WERI-Rb-1 (cell line): ENCODE results near the gene TPRA1.
"Not testable (repeated sequence)": the region's sequence is repeated elsewhere in the genome, so short reads cannot be mapped to it uniquely, and the experiment has no call there.

Experiments
- DNase-seq: peaks from one replicate; pipeline ENCODE4 v3.0.0-alpha.2; 2020
- H3K27ac ChIP-seq: fragments of 250-450 bp; sonication (Bioruptor Pico); 2 replicates; pipeline ENCODE4 v1.5.1; 2020; ENCODE audit warnings: mild to moderate bottlenecking, moderate library complexity
- H3K27me3 ChIP-seq: fragments of 250-450 bp; sonication (Bioruptor Pico); 2 replicates; pipeline ENCODE4 v1.5.1; 2021; ENCODE audit warnings: mild to moderate bottlenecking, low read depth, moderate library complexity; ENCODE audit not compliant: insufficient read depth, severe bottlenecking
- H3K36me3 ChIP-seq: fragments of 250-450 bp; sonication (Bioruptor Pico); 2 replicates; pipeline ENCODE4 v1.5.1; 2020; ENCODE audit warnings: mild to moderate bottlenecking, moderate library complexity
- H3K4me3 ChIP-seq: 2 replicates; pipeline ENCODE4 v1.5.1; 2011; ENCODE audit warnings: low read depth, mild to moderate bottlenecking, control low read depth, low read length
- H3K9me3 ChIP-seq: fragments of 250-450 bp; sonication (Bioruptor Pico); 2 replicates; pipeline ENCODE4 v1.5.1; 2021; ENCODE audit warnings: mild to moderate bottlenecking, moderate library complexity; ENCODE audit not compliant: severe bottlenecking
- CTCF ChIP-seq: IDR thresholded peaks from 2 replicates; pipeline ENCODE4 v1.5.1; 2011; ENCODE audit warnings: low read depth, mild to moderate bottlenecking, control low read depth, inconsistent platforms, low read length

Gene TPRA1

GRCh38 chr3:127534564-127534963 lies 56.0 kb downstream of the TPRA1 start:
- DNase-seq, result no peak
- Histone ChIP-seq H3K9me3 (no peaks in the 10 kb centered on the region), H3K27ac (no peak overlapping the region; the same call in 1 of the 2 replicates), H3K4me3 (no peak overlapping the region), H3K36me3 (no peaks in the 10 kb centered on the region), H3K27me3 (no peaks in the 10 kb centered on the region)
- no peak for TF ChIP-seq CTCF

- Histone ChIP-seq H3K27me3 (no peaks in the 10 kb centered on the region), H3K9me3 (no peaks in the 10 kb centered on the region), H3K27ac (no peak overlapping the region), H3K4me3 (no peak overlapping the region), H3K36me3 (no peaks in the 10 kb centered on the region)
- TF ChIP-seq CTCF, result no peak
- DNase-seq, result no peak
Measured at GRCh38 chr3:127534161-127534451, 56.4 kb downstream of the TPRA1 start.

DNA sequence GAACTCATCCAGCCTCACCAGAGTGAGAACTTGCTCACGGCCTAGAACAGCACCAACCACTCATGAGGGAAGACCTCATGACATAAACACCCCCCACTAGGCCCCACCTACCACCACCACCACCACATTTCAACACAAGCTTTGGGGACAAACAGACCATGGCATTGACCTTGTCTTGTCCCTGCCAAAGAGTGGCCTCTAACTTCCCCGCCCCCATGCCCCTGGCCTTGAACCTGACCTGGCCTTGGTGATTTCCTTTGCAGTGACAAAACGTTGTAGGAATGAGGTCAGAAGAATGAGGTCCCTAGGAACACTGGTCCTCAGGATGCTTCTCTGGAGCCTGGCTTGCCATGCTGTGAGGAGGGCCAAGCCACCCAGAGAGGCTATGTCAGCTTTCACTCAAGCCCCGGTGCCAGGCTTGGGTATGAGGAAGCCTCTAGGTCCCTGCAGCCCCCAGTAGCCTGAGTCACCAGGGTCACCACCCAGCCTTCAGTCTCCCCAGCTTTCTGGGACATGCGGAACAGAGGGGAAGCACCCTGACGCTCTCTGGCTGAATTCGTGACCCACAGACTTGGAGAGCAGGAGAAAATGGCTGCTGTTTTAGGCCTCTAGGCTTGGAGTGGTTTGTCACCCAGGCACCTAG lies 57.9 kb downstream of the TPRA1 start:
- no peaks in the 10 kb centered on the region for H3K27me3 ChIP-seq
- no peak for DNase-seq
- no peaks in the 10 kb centered on the region for H3K36me3 ChIP-seq
- no peak overlapping the region for H3K4me3 ChIP-seq
- no peaks in the 10 kb centered on the region for H3K9me3 ChIP-seq
- no peak overlapping the region for H3K27ac ChIP-seq
- TF ChIP-seq CTCF, result no peak

- no peak for TF ChIP-seq CTCF
- no peaks in the 10 kb centered on the region for H3K36me3 ChIP-seq
Measured at GRCh38 chr3:127531821-127532220, 58.7 kb downstream of the TPRA1 start.

DNA sequence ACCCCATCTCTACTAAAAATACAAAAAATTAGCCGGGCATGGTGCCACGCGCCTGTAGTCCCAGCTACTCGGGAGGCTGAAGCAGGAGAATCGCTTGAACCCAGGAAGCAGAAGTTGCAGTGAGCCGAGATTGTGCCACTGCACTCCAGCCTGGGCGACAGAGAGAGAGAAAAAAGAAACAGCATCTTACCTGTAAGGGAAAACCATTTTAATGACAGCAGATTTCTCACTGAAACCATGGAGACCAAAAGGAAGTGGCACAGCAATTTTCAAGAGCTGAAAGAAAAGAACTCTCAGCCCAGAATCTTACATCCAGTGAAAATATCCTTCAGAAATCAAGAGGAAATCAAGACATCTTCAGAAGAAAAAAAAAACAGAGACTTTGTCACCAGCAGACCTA lies 59.7 kb downstream of the TPRA1 start:
- H3K36me3 ChIP-seq, H3K4me3 ChIP-seq, DNase-seq, H3K27ac ChIP-seq, H3K27me3 ChIP-seq, H3K9me3 ChIP-seq: not testable (repeated sequence)

More at GRCh38 chr3:127531821-127532220, 58.7 kb downstream of the TPRA1 start:
- Histone ChIP-seq H3K27ac (no peak overlapping the region), H3K9me3 (no peaks in the 10 kb centered on the region), H3K4me3 (no peak overlapping the region), H3K27me3 (no peaks in the 10 kb centered on the region)
- no peak for DNase-seq

DNA sequence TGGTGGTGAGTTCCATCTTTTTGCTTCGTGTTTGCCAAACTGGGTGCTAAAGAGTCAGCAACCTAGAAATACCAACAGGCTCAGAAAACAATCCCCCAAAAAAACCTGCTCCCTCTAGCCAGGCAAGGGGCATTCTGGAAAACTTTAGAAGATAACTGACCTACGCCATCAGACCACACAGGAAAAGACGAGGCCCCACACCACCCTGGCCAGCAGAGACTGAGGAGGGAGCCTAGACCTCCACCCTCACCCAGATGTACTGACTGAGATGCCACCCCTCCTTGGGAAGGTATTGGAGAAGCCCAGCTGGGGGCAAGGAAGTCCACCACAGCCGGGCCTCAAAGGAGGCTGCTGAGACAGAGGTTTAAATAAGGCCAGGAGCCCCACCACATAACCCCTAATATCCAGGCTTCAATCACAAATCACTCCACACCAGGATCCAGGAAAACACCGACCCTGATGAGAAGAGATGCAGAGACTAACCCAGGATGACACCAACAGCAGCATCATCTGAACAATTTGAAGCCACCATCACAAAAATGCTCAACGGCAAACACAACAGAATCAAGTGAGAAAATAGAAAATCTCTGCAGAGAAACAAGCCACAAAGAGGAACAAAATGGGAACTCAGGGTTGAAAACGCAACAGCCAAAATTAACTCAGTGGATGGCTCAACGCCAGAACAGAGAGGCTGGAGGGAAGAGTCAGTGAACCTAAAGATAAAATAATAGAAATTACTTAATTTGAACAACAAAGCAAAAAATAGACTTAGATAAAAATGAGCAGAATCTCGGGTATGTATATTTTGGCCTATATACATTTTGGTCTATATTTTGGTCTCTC lies 61.0 kb downstream of the TPRA1 start:
- Histone ChIP-seq H3K27me3 (no peaks in the 10 kb centered on the region), H3K9me3 (no peaks in the 10 kb centered on the region), H3K4me3 (no peak overlapping the region), H3K27ac (no peak overlapping the region), H3K36me3 (no peaks in the 10 kb centered on the region)
- no peak for DNase-seq
- TF ChIP-seq CTCF, result no peak
